NCI-H2196 (cell line): ENCODE measurements around the gene AJUBA.
"Not testable (repeated sequence)": the region's sequence is repeated elsewhere in the genome, so short reads cannot be mapped to it uniquely, and the experiment has no call there.

Experiments
- DNase-seq: peaks from one replicate; lab custom pipeline; 2025; ENCODE audit not compliant: unreplicated experiment; lab: John Stamatoyannopoulos, UW

The AJUBA gene

GRCh38 chr14:22981090-22981875 is 1.1 kb downstream of the AJUBA start:
- DNase-seq = no peak

GRCh38 chr14:22980672-22981089 is 1.7 kb downstream of the AJUBA start:
- no peak for DNase-seq

GRCh38 chr14:22979748-22980392 is 2.5 kb downstream of the AJUBA start:
- DNase-seq = no peak

GRCh38 chr14:22978981-22979671 is 3.2 kb downstream of the AJUBA start:
- DNase-seq = no peak

GRCh38 chr14:22978487-22978837 is 3.9 kb downstream of the AJUBA start:
- DNase-seq = no peak

GRCh38 chr14:22977684-22978486 is 4.5 kb downstream of the AJUBA start:
- DNase-seq = no peak

- DNase-seq = no peak
Observed at GRCh38 chr14:22977434-22977683, 5.0 kb downstream of the AJUBA start.

GRCh38 chr14:22976620-22977433 is 5.5 kb downstream of the AJUBA start:
- DNase-seq = no peak

GRCh38 chr14:22974530-22975313 is 7.6 kb downstream of the AJUBA start:
- DNase-seq = no peak

GRCh38 chr14:22973217-22974032 is 8.9 kb downstream of the AJUBA start:
- peak; percentile 37 for DNase-seq

- no peak for DNase-seq
Observed at GRCh38 chr14:22972313-22972930, 9.9 kb downstream of the AJUBA start.

- no peak for DNase-seq
Observed at GRCh38 chr14:22971152-22971551, 11.2 kb downstream of the AJUBA start.

GRCh38 chr14:22966783-22967269 is 15.5 kb downstream of the AJUBA start:
- DNase-seq = no peak

- DNase-seq = not testable (repeated sequence)
Observed at GRCh38 chr14:22965916-22966782, 16.2 kb downstream of the AJUBA start.

GRCh38 chr14:22962061-22962676 is 20.2 kb downstream of the AJUBA start:
- DNase-seq = no peak

GRCh38 chr14:22955702-22956569 is 26.4 kb downstream of the AJUBA start:
- no peak for DNase-seq
